ENCODE results near the gene RNASE7.
"Not testable (repeated sequence)": the region's sequence is repeated elsewhere in the genome, so short reads cannot be mapped to it uniquely, and the experiment has no call there.

RNASE7 gene

DNA sequence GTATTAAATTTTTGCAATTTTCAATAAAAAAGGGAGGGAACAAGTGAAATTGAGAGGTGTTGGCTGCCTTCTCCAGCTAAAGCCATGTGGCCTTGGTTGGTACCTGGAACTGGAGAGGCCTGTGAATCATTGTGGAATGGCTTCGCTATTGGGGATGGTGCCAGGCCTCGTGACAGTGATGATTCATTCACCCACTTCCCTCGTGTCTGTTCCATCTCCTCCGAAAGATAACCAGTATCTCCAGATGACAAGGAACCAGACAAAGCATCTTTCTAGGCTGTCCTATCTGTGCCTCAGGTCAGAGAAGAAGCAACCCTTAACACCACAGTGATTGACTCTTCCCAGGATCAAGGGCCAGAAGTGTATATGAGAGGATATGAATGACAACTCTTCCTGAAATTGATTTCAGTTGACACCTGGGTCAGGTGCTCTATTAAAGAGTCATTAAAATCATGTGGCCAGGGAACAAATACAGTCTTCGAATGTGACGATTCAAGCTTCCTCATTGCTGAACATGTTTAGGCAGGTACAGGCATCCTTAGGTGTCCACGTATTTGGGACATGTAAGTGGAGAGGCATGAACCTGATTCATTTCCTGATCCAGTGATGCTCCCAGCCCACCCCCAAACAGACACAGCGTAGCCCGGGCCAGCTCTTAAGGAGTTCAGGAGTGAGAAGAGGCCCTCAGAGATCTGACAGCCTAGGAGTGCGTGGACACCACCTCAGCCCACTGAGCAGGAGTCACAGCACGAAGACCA is at the start of gene RNASE7:
TSS of gene RNASE7 (plus strand) at position 687 of the 758 bp plus-strand sequence. CDS start 631 bp downstream, outside the sequence.
- DNase-seq (ENCODE audit: low spot score), result no peak

DNA sequence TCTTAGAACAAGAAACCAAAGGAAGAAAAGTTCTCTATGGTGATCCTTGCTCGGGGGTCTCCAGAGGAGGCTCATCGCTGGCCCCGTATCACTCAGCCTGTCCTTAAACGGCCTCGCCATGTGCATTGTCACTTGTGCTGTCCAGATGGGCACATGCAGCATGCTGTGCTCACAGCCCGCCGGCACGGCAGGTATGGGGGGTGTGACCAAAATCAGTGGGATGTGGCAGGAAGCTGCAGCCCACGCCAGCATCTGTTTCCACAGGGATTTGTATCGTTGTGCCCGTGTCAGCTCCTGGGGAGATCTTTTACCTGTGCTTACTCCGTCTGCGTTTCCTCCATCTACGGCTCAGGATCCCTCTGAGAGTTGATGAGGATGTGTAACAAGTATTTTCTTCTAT is 45.6 kb upstream of the RNASE7 start:
- no peak for DNase-seq (ENCODE audit: low spot score)

DNA sequence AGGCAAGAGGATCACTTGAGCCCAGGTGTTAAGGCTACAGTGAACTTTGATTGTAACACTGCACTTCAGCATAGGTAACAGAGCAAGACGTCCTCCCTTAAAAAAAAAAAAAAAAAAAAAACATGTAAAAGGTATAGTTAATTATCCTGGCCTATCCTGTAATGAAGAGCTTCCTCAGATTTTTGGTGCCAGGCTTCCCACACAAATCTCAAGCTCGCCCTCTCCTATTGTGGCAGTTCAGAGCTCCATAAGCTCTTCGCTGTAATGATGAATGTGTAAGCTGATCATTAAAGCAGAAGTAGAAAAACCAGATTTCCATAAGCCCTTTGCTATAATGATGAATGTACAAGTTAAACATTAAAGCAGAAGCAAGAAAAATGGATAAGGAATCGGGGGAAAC is 45.0 kb upstream of the RNASE7 start:
- no peak for DNase-seq (ENCODE audit: low spot score)

DNA sequence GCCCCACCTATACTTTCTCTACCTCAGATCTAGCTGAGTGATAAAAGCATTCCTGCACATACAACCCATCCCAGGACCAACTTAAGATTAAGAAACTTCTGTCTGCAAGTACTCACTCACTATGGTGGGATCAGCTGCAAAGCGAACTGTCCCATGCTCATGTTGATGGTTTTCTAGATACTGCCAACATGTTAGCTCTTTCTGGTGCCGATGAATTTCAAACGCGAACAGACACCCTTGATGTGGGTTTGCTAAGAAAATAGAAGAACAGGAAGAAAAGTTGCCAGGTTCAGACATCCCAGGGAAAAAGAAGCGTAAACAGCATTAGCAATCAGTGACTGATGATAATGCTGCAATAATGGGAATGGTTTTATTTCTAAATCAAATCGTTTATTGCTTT is 44.6 kb upstream of the RNASE7 start:
- no peak for DNase-seq (ENCODE audit: low spot score)

GRCh38 chr14:20998139-20998538 is 44.0 kb upstream of the RNASE7 start:
- DNase-seq (ENCODE audit: low spot score), result no peak

DNA sequence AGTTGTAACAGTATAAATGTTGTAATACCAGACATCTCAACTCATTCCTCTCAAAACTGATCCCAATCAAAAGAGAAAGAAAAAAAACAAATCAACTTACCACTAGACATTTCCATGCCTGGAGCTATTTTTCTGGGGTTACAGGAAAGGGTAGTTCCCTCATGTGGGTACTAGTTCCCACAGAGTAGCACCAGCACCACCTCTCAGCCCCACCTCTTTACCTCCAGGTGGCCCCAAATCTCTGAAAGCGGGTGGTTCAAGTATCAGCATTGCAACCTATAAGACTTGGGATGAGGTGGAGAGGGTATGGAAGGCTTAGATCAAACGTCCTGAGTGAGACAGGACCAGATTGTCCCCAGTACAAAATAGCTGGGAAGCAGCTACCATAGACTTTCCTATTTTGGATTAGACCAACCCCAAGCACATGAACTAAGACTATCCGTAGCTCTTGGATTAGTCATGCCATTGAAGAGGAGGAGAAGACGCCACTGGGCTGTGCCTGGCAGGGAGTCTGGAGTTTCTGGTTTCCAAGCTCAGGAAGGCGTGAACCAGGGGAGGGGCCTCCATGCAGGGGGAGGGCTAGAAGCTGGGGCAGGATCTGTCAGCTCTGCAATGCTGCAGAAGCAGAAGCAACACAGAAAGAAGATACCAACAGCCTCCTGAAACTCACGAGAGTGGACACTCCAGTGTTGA is 43.3 kb upstream of the RNASE7 start, which contains the start of gene SLC39A2:
TSS of gene SLC39A2 (plus strand) at position 620 of the 693 bp plus-strand sequence. CDS start 154 bp downstream, outside the sequence.
- no peak for DNase-seq (ENCODE audit: low spot score)

DNA sequence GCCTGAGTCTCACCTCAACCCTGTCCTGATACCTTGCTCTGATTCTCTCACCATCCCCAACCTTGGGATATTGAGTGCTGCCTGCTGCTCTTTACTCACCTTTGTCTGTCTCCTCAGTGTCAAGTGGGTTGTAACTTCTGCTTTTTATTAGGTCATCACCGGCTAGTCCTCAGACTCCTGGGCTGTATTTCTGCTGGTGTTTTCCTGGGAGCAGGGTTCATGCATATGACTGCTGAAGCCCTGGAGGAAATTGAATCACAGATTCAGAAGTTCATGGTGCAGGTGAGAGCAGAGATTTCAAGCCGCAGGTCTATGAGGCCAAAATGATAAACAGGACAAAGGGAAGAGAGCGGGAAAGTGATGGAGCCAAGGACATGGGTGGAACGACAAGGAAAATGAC is 42.6 kb upstream of the RNASE7 start:
- no peak for DNase-seq (ENCODE audit: low spot score)

GRCh38 chr14:21001218-21001617 is 40.9 kb upstream of the RNASE7 start:
- DNase-seq (ENCODE audit: low spot score), result no peak

DNA sequence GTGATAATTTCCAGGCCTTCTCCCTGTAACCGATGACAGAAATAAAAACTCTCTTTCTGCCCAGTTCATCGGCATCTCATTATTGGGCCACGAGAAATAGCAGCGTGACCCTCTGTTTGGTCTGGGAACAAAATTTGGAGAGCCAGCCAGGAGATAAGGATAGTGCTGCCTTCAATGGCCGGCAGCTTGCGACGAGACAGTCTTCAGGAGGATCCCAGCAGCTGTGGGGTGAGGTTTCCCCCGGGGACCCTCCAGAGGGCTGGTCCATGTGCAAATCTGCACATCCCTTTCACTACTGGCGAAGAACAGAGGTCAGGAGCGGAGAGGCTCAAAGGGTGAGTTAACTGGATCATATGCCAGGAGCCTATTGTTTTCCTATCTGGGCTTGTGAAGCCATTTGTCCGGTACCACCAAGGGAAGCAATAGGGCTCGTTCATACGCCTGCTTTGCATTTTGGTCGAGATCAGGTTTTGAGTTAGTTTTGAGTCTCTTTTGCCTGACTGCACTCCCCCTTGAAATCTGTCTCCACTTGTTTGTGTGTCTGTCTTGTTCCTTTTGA is 38.3 kb upstream of the RNASE7 start:
- no peak for DNase-seq (ENCODE audit: low spot score)

DNA sequence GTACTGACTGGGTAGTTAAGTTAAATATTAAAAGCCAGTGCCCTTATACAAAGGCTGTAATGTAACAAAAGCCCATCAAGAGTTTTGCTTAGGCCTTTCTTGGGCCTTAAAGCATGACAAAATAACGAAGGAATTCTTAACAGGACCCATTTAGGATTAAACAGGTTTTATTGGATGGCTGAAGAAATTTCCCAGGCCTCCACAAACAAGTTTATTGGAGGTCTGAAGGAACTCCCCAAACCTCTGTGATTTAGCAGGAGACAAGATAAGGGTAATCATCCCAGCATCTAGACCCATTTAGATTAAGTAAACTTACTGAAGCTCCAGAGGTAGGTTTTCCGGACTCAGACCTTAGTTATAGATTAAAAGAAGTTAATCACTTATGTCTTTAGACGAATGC is 32.4 kb upstream of the RNASE7 start:
- not testable (repeated sequence) for DNase-seq (ENCODE audit: low spot score)

DNA sequence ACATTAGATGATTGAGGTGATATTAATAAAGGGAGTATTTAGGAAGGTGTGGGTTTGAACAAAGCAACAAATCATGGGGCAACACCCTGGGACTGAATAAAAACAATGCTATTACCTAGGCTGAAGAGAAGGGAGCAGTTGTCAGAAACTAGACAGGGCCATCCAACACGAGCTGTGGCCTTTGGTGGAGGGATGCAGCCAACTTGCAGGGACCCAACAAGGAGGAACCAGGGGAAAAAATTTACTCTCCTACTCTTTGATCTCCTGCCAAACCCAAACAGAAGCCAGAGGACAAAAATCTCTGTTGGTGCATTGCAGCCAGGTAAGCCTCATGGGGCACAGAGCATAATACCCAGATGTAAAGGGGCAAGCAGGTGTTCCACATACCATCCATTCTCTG is 31.0 kb upstream of the RNASE7 start:
- no peak for DNase-seq (ENCODE audit: low spot score)

GRCh38 chr14:21014761-21015190 is 27.4 kb upstream of the RNASE7 start:
- peak; percentile 95 for DNase-seq (ENCODE audit: low spot score)

DNA sequence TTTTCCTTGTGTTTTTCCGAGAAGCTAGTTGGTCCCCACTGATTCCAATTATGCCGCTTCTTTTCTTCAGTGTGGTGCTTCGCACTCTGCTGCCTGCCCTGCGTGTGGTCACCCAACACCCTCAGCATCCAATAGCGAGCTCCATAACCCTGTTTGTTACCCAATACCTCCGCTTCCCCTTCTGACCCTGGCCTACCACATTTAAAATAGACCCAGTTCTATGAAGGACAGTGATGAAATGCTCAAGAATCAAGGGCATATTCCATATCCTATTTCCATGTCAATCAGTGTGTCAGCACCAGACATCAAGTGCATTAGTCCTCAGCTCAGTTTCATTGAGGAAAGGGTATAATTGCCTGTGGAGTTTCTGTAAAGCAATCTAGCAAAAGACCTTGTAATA is 26.9 kb upstream of the RNASE7 start:
- no peak for DNase-seq (ENCODE audit: low spot score)

DNA sequence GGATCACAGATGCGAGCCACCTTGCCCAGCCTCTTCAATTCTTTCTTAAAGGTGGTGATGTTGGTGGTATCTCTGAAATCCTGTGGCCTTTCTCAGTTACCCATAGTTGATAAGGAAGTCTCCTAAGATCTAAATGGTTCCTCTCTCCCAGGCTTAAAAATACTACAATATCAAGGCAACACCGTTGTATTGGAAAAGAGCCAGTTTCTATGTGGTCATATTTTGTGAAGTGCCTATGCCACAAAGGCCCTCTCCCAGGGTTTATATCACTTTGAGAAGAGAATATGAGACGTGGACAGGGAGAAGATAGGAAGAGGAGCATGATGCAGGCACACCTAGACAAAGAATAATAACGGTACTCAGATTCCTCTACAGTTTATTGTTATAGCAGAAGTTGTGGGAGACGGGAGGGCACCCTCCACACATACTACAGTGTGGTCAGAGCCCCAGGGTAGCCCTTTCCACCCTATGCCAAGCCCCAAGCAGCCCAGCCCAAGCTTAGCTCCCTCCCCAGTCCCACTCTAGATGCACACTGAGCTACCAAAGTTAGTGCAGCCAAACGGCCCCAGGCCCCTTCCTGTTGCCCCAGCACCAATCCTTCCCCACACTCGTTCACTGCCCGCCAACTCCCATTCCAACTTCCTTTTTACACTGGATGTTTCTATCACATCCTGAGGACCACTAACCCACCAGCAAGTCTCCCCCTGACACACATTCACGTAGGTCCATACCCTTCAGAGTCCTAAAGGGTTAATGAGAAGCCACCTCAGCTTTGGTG is 25.6 kb upstream of the RNASE7 start:
- DNase-seq (ENCODE audit: low spot score), result no peak

DNA sequence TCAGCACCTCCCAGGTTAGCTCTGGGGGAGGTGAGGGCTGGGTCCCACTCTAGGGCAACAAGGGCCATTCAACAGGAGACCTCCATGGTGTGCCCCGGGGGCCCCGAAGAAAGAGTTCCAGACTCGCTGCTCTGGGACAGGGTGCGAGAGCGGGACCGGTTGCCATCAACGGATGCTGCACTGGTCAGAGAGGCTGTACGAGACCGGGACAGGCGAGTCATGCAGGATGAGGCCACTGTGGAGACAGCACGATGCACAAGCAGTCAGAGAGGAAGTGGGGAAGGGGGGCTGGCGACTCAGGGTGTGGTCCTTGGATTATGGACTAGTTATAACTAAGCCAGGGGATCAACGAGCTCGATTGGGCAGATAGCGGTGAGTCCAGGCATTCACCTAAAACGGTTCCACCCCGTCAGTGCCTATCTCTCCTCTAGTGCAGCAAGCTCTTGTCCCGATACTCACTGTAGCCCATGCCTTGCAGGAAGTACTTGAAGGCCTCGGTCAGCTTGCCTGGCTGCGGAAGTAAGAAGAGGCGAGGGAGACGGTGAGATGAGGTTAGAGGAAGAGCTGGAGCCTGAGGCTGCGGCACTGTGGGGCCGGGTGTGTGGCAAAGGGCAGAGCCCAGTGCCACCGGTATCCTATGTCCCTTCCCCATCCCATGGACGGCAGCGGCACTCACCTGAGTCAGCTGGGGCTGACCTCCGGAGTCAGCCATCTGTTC is 24.5 kb upstream of the RNASE7 start:
- no peak for DNase-seq (ENCODE audit: low spot score)

DNA sequence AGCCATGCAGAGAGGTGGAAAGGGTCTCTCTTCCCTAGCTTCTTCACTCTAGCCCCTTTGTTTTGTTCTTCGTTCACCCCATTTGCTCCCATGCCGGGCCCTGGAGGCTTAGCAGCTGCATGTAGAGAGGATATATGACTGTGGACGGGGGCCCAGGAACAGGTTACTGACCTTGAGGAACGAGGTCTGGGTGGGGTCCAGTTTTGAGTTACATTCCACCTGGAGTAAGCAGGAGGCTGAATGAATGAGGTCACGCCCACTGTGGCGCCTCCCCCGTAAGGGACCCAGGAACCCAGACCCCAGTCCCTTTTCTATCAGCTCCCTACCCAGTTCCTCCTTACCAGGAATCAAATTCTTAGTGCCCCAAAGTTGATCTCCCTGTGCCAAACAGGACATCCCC is 23.9 kb upstream of the RNASE7 start:
- no peak for DNase-seq (ENCODE audit: low spot score)

- DNase-seq (ENCODE audit: low spot score), result no peak
These were observed 23.4 kb upstream of the RNASE7 start for GRCh38 chr14:21018781-21019180.

- no peak for DNase-seq (ENCODE audit: low spot score)
These were observed 22.8 kb upstream of the RNASE7 start for GRCh38 chr14:21019366-21019765.

DNA sequence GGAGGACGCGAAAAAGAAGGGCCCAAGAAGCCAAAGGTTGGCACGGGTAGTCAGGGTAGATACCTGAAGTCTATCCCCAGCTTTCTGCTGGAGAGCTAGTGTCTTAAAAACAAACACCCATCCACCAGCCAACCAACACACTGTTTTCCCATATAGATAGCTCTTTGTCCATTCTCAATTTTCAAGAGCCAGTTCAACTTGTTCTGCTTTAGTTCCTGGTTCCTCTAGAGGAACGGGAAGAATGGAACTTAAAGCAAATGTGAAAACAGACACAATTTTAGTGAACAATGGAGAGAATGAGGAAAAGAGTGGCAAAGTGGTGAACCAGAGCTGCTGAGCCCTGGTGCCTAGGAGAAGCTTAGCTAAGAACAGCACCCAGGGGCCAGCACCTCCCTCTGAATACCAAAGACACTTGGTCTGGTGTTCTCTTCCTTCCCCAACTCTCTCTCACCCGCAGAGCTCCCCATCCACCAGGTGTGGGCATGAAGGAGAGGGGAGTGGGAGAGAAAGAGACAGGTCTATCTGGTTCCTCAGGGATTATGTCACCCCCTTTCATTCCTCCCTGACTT is 21.1 kb upstream of the RNASE7 start:
- no peak for DNase-seq (ENCODE audit: low spot score)

- DNase-seq (ENCODE audit: low spot score), result no peak
These were observed 19.5 kb upstream of the RNASE7 start for GRCh38 chr14:21022686-21023085.

DNA sequence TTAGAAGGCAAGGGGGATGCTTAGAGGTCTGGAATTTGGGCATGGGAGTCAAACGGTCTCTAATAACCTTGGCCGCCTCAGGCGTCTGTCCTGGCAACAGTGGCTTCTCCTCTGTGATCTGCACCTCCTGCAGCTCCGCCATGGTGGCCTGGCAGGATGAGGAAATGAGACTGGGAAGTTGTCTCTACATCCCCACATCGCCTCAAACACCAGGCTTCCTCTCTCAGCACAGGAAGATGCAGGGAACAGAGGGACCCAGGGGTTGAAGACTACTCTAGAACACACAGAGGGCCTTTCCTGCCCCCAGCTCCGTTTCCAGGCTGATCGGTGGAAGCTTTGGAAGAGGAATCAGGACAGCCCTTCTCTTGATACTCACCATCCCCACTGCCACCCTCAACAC is 19.0 kb upstream of the RNASE7 start:
- peak; percentile 55 for DNase-seq (ENCODE audit: low spot score)

All from globus pallidus (tissue), 1 donor.